RPMI7951 (cell line): ENCODE data around the gene LMO3. TPM values are rescaled to one million over a fixed set of nuclear protein-coding genes. Genes with fewer than 3 reads are reported as not detected.
A peak's percentile ranks its signal among the peaks of the same experiment; 100 is the strongest.

Source experiments
- DNase-seq: peaks from one replicate; pipeline ENCODE4 v3.0.0-alpha.2; 2012; ENCODE audit warnings: low read depth
- total RNA-seq: library from RNA; depleted of rRNA; stranded (reverse); fragments of >200 nt; shearing (Covaris generic); gene quantifications from 2 replicates; pipeline ENCODE4 v1.2.3, GENCODE V29; 2014; rRNA removed

Gene LMO3
- total RNA-seq: not detected in 2 replicates

GRCh38 chr12:16606117-16606200, at the start of gene LMO3:
LMO3 (minus strand) TSS chr12:16606162; CDS start chr12:16600860, 5,302 bp downstream.
- no peak for DNase-seq

- no peak for DNase-seq
Observed at GRCh38 chr12:16636435-16637055, 30.6 kb upstream of the LMO3 start.

GRCh38 chr12:16634786-16635185, 28.8 kb upstream of the LMO3 start:
- no peak for DNase-seq

GRCh38 chr12:16626991-16627390, 21.0 kb upstream of the LMO3 start:
- DNase-seq: no peak

GRCh38 chr12:16622338-16622737, 16.4 kb upstream of the LMO3 start:
- no peak for DNase-seq

- DNase-seq: no peak
Observed at GRCh38 chr12:16619537-16619936, 13.6 kb upstream of the LMO3 start.

GRCh38 chr12:16618256-16618655, 12.3 kb upstream of the LMO3 start:
- DNase-seq: no peak

- no peak for DNase-seq
Observed at GRCh38 chr12:16613199-16613598, 7.2 kb upstream of the LMO3 start.

- no peak for DNase-seq
Observed at GRCh38 chr12:16612647-16613046, 6.7 kb upstream of the LMO3 start.

- no peak for DNase-seq
Observed at GRCh38 chr12:16611146-16611545, 5.2 kb upstream of the LMO3 start.

GRCh38 chr12:16610743-16611142, 4.8 kb upstream of the LMO3 start:
- DNase-seq: no peak

- no peak for DNase-seq
Observed at GRCh38 chr12:16610001-16610585, 4.1 kb upstream of the LMO3 start.

GRCh38 chr12:16608946-16609539, 3.1 kb upstream of the LMO3 start:
- no peak for DNase-seq

- no peak for DNase-seq
Observed at GRCh38 chr12:16607906-16608775, 2.2 kb upstream of the LMO3 start.

- no peak for DNase-seq
Observed at GRCh38 chr12:16606991-16607390, 1.0 kb upstream of the LMO3 start.

- no peak for DNase-seq
Observed at GRCh38 chr12:16606201-16606849, 363 bp upstream of the LMO3 start.

- peak; percentile 0 for DNase-seq
Observed at GRCh38 chr12:16605642-16606116, 283 bp downstream of the LMO3 start.

- DNase-seq: no peak
Observed at GRCh38 chr12:16604596-16605252, 1.2 kb downstream of the LMO3 start.

GRCh38 chr12:16603916-16604575, 1.9 kb downstream of the LMO3 start:
- no peak for DNase-seq

GRCh38 chr12:16603260-16603915, 2.6 kb downstream of the LMO3 start:
- DNase-seq: no peak

GRCh38 chr12:16602412-16602811, 3.5 kb downstream of the LMO3 start:
- DNase-seq: no peak
